ENCODE results near the gene TAS2R14. TPM values are rescaled to one million over a fixed set of nuclear protein-coding genes. Genes with fewer than 3 reads are reported as not detected.

The TAS2R14 gene
- total RNA-seq, 6 experiments from 2014 or later: 1.1 to 1.6 (median 1.5) TPM

DNA sequence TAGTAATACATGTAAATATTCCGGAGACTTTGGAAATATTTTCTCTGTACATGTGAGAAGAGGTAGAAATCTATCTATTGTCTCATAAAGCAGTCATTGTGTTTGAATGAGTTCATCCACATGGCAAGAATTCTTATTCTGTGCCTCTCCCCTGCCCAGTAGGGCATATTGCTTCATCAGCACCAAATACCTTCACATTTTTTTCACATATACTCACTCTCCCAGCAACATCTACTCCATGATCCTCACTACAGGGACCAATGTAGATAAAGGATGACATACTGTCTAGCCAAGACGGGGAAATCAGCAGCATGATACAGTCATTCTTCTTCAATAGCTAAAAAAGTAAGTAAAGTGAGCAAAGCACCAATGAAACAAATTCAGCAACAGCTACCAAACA, 1.3 kb upstream of the TAS2R14 start:
- TF ChIP-seq, protein P1, sequence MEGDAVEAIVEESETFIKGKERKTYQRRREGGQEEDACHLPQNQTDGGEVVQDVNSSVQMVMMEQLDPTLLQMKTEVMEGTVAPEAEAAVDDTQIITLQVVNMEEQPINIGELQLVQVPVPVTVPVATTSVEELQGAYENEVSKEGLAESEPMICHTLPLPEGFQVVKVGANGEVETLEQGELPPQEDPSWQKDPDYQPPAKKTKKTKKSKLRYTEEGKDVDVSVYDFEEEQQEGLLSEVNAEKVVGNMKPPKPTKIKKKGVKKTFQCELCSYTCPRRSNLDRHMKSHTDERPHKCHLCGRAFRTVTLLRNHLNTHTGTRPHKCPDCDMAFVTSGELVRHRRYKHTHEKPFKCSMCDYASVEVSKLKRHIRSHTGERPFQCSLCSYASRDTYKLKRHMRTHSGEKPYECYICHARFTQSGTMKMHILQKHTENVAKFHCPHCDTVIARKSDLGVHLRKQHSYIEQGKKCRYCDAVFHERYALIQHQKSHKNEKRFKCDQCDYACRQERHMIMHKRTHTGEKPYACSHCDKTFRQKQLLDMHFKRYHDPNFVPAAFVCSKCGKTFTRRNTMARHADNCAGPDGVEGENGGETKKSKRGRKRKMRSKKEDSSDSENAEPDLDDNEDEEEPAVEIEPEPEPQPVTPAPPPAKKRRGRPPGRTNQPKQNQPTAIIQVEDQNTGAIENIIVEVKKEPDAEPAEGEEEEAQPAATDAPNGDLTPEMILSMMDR (IDR thresholded peaks at IDR 0.05): no peak
- peak; percentile 81 for DNase-seq
- H3K4me3 Mint-ChIP-seq: no peak overlapping the region
- peak overlapping the region; percentile 58 for H3K27ac Mint-ChIP-seq
- H3K27me3 Mint-ChIP-seq (ENCODE audit: insufficient read depth): no peaks in the 10 kb centered on the region
- H3K36me3 Mint-ChIP-seq (ENCODE audit: low read depth): 0 out of 2 replicates have a peak, but pooled peaks cover 9% of the 10 kb centered on the region
- H3K9me3 Mint-ChIP-seq: 0 out of 2 replicates have a peak, but pooled peaks cover 5% of the 10 kb centered on the region
- H3K4me1 Mint-ChIP-seq (ENCODE audit: low read depth): peaks cover 30% of the 10 kb centered on the region

DNA sequence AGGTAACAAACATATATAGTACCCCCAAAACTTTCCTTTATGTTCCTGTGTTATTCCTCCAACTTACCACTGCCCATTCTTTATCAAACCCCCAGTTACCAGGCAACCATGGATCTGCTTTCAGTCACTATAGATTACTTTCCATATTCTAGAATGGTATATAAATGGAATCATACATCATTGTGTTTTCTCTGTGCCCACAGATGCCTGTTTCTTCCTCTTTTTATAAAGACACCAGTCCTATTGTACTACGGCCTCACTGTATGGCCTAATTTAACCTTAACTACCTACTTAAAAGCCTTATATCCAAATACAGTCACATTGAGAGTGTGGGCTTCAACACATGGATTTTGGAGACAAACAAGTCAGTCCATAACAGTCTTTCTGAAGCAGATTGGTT, 2.6 kb downstream of the TAS2R14 start:
- no peak for DNase-seq
- Mint-ChIP-seq H3K4me3 (no peak overlapping the region), H3K27ac (no peak overlapping the region), H3K4me1 (ENCODE audit: low read depth) (peaks cover 14% of the 10 kb centered on the region), H3K27me3 (ENCODE audit: insufficient read depth) (no peaks in the 10 kb centered on the region), H3K9me3 (no peaks in the 10 kb centered on the region), H3K36me3 (ENCODE audit: low read depth) (no peaks in the 10 kb centered on the region)
- TF ChIP-seq, protein P1 (IDR thresholded peaks at IDR 0.05): no peak

DNA sequence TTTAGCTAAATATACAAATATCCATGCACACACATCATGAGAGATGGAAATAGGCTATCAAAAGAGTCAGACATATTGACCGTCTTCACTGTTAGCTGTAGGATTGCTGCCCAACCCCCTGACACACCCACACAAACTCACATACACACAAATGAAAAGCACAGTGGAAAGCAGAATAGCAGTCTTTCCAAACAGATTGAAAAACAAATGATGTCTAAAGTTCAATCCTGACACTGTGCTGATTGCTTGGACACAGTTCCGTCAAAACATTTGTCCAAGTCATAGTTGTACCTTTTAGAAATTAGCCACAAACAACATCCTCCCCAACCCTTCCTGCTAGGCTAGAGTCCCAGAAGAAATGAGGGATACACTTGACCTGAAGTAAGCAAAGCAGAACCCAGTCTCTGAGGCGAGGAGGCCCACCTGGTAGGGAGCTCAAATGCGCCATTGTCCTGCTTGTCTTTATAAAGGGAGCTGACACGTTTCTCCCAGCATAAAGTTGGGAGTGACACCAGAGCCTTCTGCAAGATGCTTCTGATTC, 10.2 kb downstream of the TAS2R14 start, which contains the start of gene PRH2:
TSS of gene PRH2 (plus strand) at position 491 of the 541 bp plus-strand sequence. CDS start at position 529, 38 bp downstream.
- Mint-ChIP-seq H3K27me3 (ENCODE audit: insufficient read depth) (no peaks in the 10 kb centered on the region; the same call in 1 of the 2 replicates), H3K36me3 (ENCODE audit: low read depth) (no peaks in the 10 kb centered on the region; the same call in 1 of the 2 replicates), H3K4me1 (ENCODE audit: low read depth) (no peaks in the 10 kb centered on the region), H3K4me3 (no peak within 1 kb of the TSS), H3K27ac (no peak within 1 kb of the TSS), H3K9me3 (no peaks in the 10 kb centered on the region)
- TF ChIP-seq, protein P1 (IDR thresholded peaks at IDR 0.05): no peak
- DNase-seq: no peak

DNA sequence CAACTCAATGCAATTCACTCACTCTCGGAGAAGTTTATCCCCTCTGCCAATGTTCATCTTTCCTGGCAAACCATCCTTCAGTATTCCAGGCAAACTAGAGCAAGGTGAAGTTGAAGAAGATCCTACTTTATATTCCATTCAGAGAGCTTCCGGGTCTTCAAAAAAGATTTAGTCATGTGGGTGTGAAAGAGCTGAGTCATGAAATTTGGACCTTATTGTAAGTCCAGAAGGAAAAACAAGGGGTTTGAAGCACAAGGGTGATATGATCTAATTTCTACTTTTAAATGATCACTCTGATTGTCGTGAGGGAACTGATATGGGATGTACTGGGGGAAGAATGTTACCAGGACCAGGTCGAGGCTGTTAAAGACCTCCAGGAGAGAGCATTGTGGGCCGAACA, 12.8 kb downstream of the TAS2R14 start:
- no peak overlapping the region for H3K4me3 Mint-ChIP-seq
- H3K4me1 Mint-ChIP-seq (ENCODE audit: low read depth): no peaks in the 10 kb centered on the region
- H3K27ac Mint-ChIP-seq: no peak overlapping the region
- TF ChIP-seq, protein P1 (IDR thresholded peaks at IDR 0.05): no peak
- no peaks in the 10 kb centered on the region; the same call in 1 of the 2 replicates for H3K27me3 Mint-ChIP-seq (ENCODE audit: insufficient read depth)
- H3K9me3 Mint-ChIP-seq: no peaks in the 10 kb centered on the region
- no peak for DNase-seq
- no peaks in the 10 kb centered on the region; the same call in 1 of the 2 replicates for H3K36me3 Mint-ChIP-seq (ENCODE audit: low read depth)

DNA sequence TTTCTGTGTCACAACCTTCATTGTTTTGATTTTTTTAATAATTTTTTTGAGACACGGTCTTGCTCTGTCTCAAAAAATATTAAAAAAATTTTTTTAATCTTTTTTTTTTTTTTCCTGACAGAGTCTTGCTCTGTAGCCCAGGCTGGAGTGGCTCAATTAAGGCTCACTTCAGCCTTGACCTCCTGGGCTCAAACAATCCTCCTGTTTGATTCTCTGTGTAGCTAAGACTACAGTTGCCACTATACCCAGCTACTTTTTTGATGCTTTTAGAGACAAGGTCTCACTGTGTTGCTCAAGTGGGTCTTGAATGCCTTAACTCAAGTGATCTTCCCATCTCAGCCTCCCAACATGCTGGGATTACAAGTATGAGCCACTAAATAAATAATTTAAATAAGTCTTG, 19.3 kb downstream of the TAS2R14 start:
- TF ChIP-seq, protein P1 (IDR thresholded peaks at IDR 0.05): no peak
- Mint-ChIP-seq H3K27ac (no peak overlapping the region), H3K27me3 (ENCODE audit: insufficient read depth) (no peaks in the 10 kb centered on the region; the same call in 1 of the 2 replicates), H3K4me3 (no peak overlapping the region), H3K4me1 (ENCODE audit: low read depth) (no peaks in the 10 kb centered on the region), H3K9me3 (no peaks in the 10 kb centered on the region), H3K36me3 (ENCODE audit: low read depth) (no peaks in the 10 kb centered on the region; the same call in 1 of the 2 replicates)
- no peak for DNase-seq
